ENCODE measurements around the gene CCDC112.

The CCDC112 gene

GRCh38 chr5:115291397-115291796 is 5.1 kb downstream of the CCDC112 start:
- peaks cover 9% of the 10 kb centered on the region; the same call in 1 of the 2 replicates for H3K9me3 ChIP-seq (ENCODE audit: low read length)
- H3F3A ChIP-seq (ENCODE audit: insufficient read depth, low read length): no peaks in the 10 kb centered on the region
- no peaks in the 10 kb centered on the region for H3K9me2 ChIP-seq (ENCODE audit: low read depth, low read length)
- H2AFZ ChIP-seq (ENCODE audit: low read length): no peak overlapping the region
- peaks cover 7% of the 10 kb centered on the region for H3K4me1 ChIP-seq (ENCODE audit: insufficient read depth, low read length, severe bottlenecking)
- no peak overlapping the region for H3K4me3 ChIP-seq (ENCODE audit: low read depth, low read length, poor library complexity, severe bottlenecking)
- no peak overlapping the region for H3K9ac ChIP-seq (ENCODE audit: low read length)
- H3K4me2 ChIP-seq (ENCODE audit: low read length): no peak overlapping the region
- TF ChIP-seq EZH2 (IDR thresholded peaks at IDR 0.05; ENCODE audit: borderline replicate concordance, low read length) (no peak), CTCF (IDR thresholded peaks at IDR 0.05; ENCODE audit: low read length) (no peak)
- H3K79me2 ChIP-seq (ENCODE audit: insufficient read depth, low read length): no peaks in the 10 kb centered on the region
- no peak overlapping the region for H3K27ac ChIP-seq (ENCODE audit: low read depth, low read length, poor library complexity, severe bottlenecking)
- H3K27me3 ChIP-seq (ENCODE audit: insufficient read depth, low read length): no peaks in the 10 kb centered on the region
- no peaks in the 10 kb centered on the region for H3K36me3 ChIP-seq (ENCODE audit: insufficient read depth, low read length)
- no peaks in the 10 kb centered on the region for H4K20me1 ChIP-seq (ENCODE audit: insufficient read depth, low read length)

GRCh38 chr5:115289104-115289503 is 7.3 kb downstream of the CCDC112 start:
- TF ChIP-seq EZH2 (IDR thresholded peaks at IDR 0.05; ENCODE audit: borderline replicate concordance, low read length): no peak
- no peak for TF ChIP-seq CTCF (IDR thresholded peaks at IDR 0.05; ENCODE audit: low read length)
- no peaks in the 10 kb centered on the region for H3F3A ChIP-seq (ENCODE audit: insufficient read depth, low read length)
- no peaks in the 10 kb centered on the region for H4K20me1 ChIP-seq (ENCODE audit: insufficient read depth, low read length)
- no peak overlapping the region for H2AFZ ChIP-seq (ENCODE audit: low read length)
- H3K79me2 ChIP-seq (ENCODE audit: insufficient read depth, low read length): no peaks in the 10 kb centered on the region
- H3K27me3 ChIP-seq (ENCODE audit: insufficient read depth, low read length): no peaks in the 10 kb centered on the region
- no peak overlapping the region for H3K4me2 ChIP-seq (ENCODE audit: low read length)
- no peaks in the 10 kb centered on the region for H3K9me2 ChIP-seq (ENCODE audit: low read depth, low read length)
- H3K4me3 ChIP-seq (ENCODE audit: low read depth, low read length, poor library complexity, severe bottlenecking): no peak overlapping the region
- no peak overlapping the region for H3K27ac ChIP-seq (ENCODE audit: low read depth, low read length, poor library complexity, severe bottlenecking)
- H3K4me1 ChIP-seq (ENCODE audit: insufficient read depth, low read length, severe bottlenecking): no peaks in the 10 kb centered on the region
- H3K9me3 ChIP-seq (ENCODE audit: low read length): peaks cover 9% of the 10 kb centered on the region; the same call in 1 of the 2 replicates
- H3K36me3 ChIP-seq (ENCODE audit: insufficient read depth, low read length): no peaks in the 10 kb centered on the region
- H3K9ac ChIP-seq (ENCODE audit: low read length): no peak overlapping the region

GRCh38 chr5:115284021-115284420 is 12.4 kb downstream of the CCDC112 start:
- Histone ChIP-seq H3K27ac (ENCODE audit: low read depth, low read length, poor library complexity, severe bottlenecking) (no peak overlapping the region), H3K9me2 (ENCODE audit: low read depth, low read length) (no peaks in the 10 kb centered on the region)

More at GRCh38 chr5:115284021-115284420, 12.4 kb downstream of the CCDC112 start:
- Histone ChIP-seq H2AFZ (ENCODE audit: low read length) (no peak overlapping the region), H3K9me3 (ENCODE audit: low read length) (no peaks in the 10 kb centered on the region), H3K36me3 (ENCODE audit: insufficient read depth, low read length) (no peaks in the 10 kb centered on the region), H3K4me2 (ENCODE audit: low read length) (no peak overlapping the region), H4K20me1 (ENCODE audit: insufficient read depth, low read length) (no peaks in the 10 kb centered on the region), H3K4me1 (ENCODE audit: insufficient read depth, low read length, severe bottlenecking) (no peaks in the 10 kb centered on the region), H3K9ac (ENCODE audit: low read length) (no peak overlapping the region), H3K4me3 (ENCODE audit: low read depth, low read length, poor library complexity, severe bottlenecking) (no peak overlapping the region), H3K27me3 (ENCODE audit: insufficient read depth, low read length) (no peaks in the 10 kb centered on the region), H3F3A (ENCODE audit: insufficient read depth, low read length) (no peaks in the 10 kb centered on the region), H3K79me2 (ENCODE audit: insufficient read depth, low read length) (no peaks in the 10 kb centered on the region)
- TF ChIP-seq EZH2 (IDR thresholded peaks at IDR 0.05; ENCODE audit: borderline replicate concordance, low read length) (no peak), CTCF (IDR thresholded peaks at IDR 0.05; ENCODE audit: low read length) (no peak)
